ENCODE data around the gene COLQ. TPM values are rescaled to one million over a fixed set of nuclear protein-coding genes. Genes with fewer than 3 reads are reported as not detected.

Gene COLQ
- total RNA-seq, 1 donor from 2014 or later: 1.1 TPM

DNA sequence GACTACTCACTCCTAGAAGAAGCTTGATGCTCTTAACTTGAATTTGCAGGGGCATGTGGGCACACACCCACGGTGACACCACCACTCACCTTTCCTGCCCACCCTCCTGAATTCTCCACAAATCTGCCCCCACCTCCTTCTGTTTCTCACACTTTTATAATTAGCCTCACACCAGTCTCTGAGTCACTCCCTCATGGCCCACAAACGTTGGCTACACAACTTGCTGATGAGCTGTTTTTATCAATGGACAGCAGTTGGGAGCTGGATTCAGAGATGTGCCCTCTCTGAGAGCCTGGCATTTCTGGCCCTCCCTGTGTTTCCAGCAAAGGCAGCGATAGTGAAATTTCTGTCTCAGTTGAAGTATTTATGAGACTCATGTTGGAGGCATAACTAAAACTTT is 1.3 kb downstream of the COLQ start:
- peaks cover 5% of the 10 kb centered on the region for H3K4me1 ChIP-seq
- ATAC-seq: no peak
- no peaks in the 10 kb centered on the region for H3K36me3 ChIP-seq
- TF ChIP-seq, protein P1, sequence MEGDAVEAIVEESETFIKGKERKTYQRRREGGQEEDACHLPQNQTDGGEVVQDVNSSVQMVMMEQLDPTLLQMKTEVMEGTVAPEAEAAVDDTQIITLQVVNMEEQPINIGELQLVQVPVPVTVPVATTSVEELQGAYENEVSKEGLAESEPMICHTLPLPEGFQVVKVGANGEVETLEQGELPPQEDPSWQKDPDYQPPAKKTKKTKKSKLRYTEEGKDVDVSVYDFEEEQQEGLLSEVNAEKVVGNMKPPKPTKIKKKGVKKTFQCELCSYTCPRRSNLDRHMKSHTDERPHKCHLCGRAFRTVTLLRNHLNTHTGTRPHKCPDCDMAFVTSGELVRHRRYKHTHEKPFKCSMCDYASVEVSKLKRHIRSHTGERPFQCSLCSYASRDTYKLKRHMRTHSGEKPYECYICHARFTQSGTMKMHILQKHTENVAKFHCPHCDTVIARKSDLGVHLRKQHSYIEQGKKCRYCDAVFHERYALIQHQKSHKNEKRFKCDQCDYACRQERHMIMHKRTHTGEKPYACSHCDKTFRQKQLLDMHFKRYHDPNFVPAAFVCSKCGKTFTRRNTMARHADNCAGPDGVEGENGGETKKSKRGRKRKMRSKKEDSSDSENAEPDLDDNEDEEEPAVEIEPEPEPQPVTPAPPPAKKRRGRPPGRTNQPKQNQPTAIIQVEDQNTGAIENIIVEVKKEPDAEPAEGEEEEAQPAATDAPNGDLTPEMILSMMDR (IDR thresholded peaks at IDR 0.05): no peak
- H3K9me3 ChIP-seq: no peaks in the 10 kb centered on the region
- no peaks in the 10 kb centered on the region for H3K27me3 ChIP-seq
- no peak overlapping the region for H3K27ac ChIP-seq
- no peak for DNase-seq
- no peak overlapping the region for H3K4me3 ChIP-seq
- intact Hi-C loops (cut with DNase I): no loop called here

DNA sequence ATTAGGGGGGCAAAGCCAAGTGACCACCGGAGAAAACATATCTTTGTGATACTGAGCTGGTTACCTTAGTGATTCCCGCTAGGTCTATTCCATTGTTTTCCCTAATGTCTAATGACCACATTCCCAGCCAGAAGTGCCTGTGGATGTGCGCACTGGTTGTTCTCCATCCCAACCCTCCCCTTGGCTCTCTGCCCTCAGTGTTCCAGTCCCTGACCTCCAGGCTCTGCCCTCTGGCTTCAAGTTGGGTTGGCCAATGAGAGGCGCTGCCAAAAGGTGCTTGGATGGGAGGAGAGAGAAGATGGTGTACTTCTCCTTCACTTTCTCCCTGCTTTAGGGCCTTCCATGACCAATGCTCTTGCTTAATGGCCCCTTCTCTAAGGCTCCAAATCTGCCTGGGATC is 2.4 kb downstream of the COLQ start:
- H3K4me1 ChIP-seq: peaks cover 5% of the 10 kb centered on the region
- no peak overlapping the region for H3K27ac ChIP-seq
- no peak for DNase-seq
- H3K4me3 ChIP-seq: no peak overlapping the region
- intact Hi-C loops (cut with DNase I): no loop called here
- TF ChIP-seq, protein P1 (IDR thresholded peaks at IDR 0.05): no peak
- H3K9me3 ChIP-seq: no peaks in the 10 kb centered on the region
- no peak for ATAC-seq
- H3K36me3 ChIP-seq: no peaks in the 10 kb centered on the region
- no peaks in the 10 kb centered on the region for H3K27me3 ChIP-seq

DNA sequence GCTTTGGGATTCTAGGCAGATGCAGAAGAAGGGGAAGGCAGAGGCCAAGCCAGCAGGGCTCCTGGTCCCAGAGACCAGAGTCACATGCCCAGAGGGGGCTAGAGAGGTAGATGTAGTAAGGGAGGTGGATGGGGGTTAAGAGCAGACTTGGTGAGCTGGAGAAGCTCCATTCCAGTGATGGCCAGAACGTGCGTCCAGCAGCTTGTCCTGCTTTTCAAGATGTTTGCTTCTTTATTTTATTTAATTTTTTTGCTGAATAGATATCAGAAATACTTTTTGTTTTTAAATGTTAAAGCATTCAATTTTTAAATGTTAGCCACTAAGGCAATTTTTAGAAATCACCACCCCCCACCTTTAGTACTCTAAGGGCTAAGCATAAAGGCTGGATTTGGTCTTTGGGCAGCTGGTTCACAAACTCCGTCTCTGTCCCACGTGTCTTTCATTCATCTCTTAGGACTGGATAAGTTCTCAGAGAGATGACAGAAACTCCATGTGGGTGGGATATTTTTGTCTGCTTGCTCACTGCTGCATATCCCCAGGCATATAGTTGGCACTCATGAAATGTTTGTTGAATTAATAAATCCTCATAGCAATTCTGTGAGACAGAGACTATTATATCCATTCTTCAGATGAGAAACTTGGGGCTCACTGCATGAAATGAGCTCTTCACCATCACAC is 6.7 kb downstream of the COLQ start:
- H3K4me1 ChIP-seq: peaks cover 8% of the 10 kb centered on the region
- TF ChIP-seq, protein P1 (IDR thresholded peaks at IDR 0.05): no peak
- H3K36me3 ChIP-seq: no peaks in the 10 kb centered on the region
- DNase-seq: no peak
- no peaks in the 10 kb centered on the region for H3K27me3 ChIP-seq
- no peak overlapping the region for H3K4me3 ChIP-seq
- H3K9me3 ChIP-seq: no peaks in the 10 kb centered on the region
- no peak for ATAC-seq
- intact Hi-C loops (cut with DNase I): no loop called here
- H3K27ac ChIP-seq: no peak overlapping the region

DNA sequence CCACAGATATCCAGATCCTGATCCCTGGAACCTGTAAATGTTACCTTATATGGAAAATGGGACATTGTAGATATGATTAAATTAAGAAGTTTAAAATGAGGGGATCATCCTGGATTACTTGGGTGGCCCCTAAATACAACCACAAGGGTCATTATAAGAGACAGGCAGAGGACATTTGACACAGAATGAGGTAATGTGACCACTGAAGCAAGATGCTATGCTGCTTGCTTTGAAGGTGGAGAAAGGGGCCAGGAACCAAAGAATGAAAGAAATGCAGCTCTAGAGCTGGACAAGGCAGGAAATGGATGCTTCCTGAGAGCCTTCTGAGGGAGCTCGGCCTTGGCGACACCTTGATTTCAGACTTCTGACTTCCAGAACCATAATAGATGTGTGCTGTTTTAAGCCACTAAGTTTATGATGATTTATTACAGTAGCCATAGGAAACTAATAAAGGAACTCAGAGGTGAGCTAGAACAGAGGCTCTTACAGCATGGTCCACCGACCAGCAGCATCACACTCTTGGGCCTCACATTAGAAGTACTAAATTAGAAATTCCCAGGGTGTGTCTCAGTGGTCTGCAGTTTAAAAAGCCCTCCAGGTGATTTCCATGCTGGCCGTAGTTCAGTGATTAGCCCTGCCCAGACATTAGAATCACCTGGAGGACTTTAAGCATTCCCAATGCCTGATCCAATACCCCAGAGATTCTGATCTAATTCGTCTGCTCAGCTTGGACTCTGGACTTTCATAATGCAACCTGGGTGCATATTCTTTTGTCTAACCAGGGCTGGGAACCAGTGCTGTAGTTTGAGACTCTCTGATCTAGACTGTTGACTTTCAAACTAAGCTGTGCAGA is 7.5 kb downstream of the COLQ start:
- TF ChIP-seq, protein P1 (IDR thresholded peaks at IDR 0.05): no peak
- H3K36me3 ChIP-seq: no peaks in the 10 kb centered on the region
- no peak overlapping the region for H3K4me3 ChIP-seq
- no peaks in the 10 kb centered on the region for H3K9me3 ChIP-seq
- DNase-seq (no peak), ATAC-seq (no peak)
- intact Hi-C loops (cut with DNase I): no loop called here
- no peaks in the 10 kb centered on the region for H3K27me3 ChIP-seq
- H3K4me1 ChIP-seq: peaks cover 8% of the 10 kb centered on the region
- H3K27ac ChIP-seq: no peak overlapping the region

DNA sequence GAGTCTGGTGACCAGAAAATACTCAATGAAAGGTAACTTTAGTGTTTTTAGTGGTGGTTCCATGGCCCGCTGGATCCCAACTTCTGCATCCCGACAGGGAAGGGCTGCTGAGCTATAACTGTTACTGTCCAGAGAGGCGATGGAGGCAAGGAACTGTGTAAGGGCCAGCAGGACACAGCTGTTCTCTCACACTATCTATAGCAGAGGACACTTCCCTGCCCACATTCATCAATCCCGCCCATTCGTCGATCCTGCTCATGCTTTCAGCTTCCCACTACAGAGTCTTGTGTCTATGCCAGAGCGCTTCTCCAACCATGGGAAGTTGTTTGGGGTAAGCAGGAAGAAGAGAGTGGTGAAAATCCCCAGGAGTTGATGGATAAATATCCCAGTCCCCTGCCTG is 8.4 kb downstream of the COLQ start:
- no peaks in the 10 kb centered on the region for H3K27me3 ChIP-seq
- TF ChIP-seq, protein P1 (IDR thresholded peaks at IDR 0.05): no peak
- ATAC-seq (no peak), DNase-seq (no peak)
- peaks cover 8% of the 10 kb centered on the region for H3K4me1 ChIP-seq
- H3K36me3 ChIP-seq: no peaks in the 10 kb centered on the region
- H3K27ac ChIP-seq: no peak overlapping the region
- intact Hi-C loops (cut with DNase I): no loop called here
- no peaks in the 10 kb centered on the region for H3K9me3 ChIP-seq
- H3K4me3 ChIP-seq: no peak overlapping the region

All from upper lobe of right lung (tissue), 1 donor.